Tibial artery (tissue), 4 donors: ENCODE data around the gene PARD3B.

Experiments
- DNase-seq, 2 donors: peaks; one replicate each; pipeline ENCODE4 v3.0.0-alpha.2; 2019
- H3K27ac ChIP-seq, 2 donors: fragments of 200-600 bp; sonication (generic) in 1 of 2; 1 replicate in 1 of 2; 2 replicates in 1 of 2; pipeline ENCODE4 v1.5.1; 2018 to 2019; ENCODE audit warnings: mild to moderate bottlenecking in 1 of 2
- H3K27me3 ChIP-seq, 2 donors: fragments of 200-600 bp; sonication (generic) in 1 of 2; one replicate each; pipeline versions ENCODE4 v1.5.1 to v1.6.0; 2016 to 2019
- H3K36me3 ChIP-seq, 3 donors: fragments of 200-600 bp; sonication (generic) in 2 of 3; one replicate each; pipeline ENCODE4 v1.5.1; 2016 to 2019; ENCODE audit warnings: mild to moderate bottlenecking in 2 of 3
- H3K4me1 ChIP-seq, 4 donors: fragments of 200-600 bp; sonication (generic) in 2 of 4; 1 replicate in 3 of 4; 2 replicates in 1 of 4; pipeline ENCODE4 v1.5.1; 2016 to 2019
- H3K4me3 ChIP-seq, 2 donors: fragments of 200-600 bp; sonication (generic) in 1 of 2; 1 replicate in 1 of 2; 2 replicates in 1 of 2; pipeline ENCODE4 v1.5.1; 2018 to 2019; ENCODE audit warnings: mild to moderate bottlenecking in 2 of 2
- H3K9me3 ChIP-seq, 3 donors: fragments of 200-600 bp; sonication (generic) in 1 of 3; one replicate each; pipeline ENCODE4 v1.5.1; 2016 to 2019
- intact Hi-C: fragments of 100-400 bp; cut with DNase I; formaldehyde crosslinking; loops from one replicate; pipeline ENCODE4 v1.15.0; 2023; ENCODE audit warnings: low total_unique reads
- TF ChIP-seq, protein P1 (sequence below), 2 experiments: fragments of 200-600 bp in 1 of 2; fragments of 450-650 bp in 1 of 2; IDR thresholded peaks; one replicate each; pipeline ENCODE4 v1.5.1; 2017 to 2019; ENCODE audit warnings: antibody characterized with exemption in 2 of 2, mild to moderate bottlenecking in 1 of 2, moderate library complexity in 1 of 2

The PARD3B gene

GRCh38 chr2:205357732-205358131, 812.5 kb downstream of the PARD3B start:
- H3K9me3 ChIP-seq, result no peaks in the 10 kb centered on the region
- no peak overlapping the region for H3K4me3 ChIP-seq
- H3K36me3 ChIP-seq, result no peaks in the 10 kb centered on the region
- intact Hi-C loops, result no loop called here
- no peaks in the 10 kb centered on the region for H3K27me3 ChIP-seq
- H3K27ac ChIP-seq, result no peak overlapping the region
- DNase-seq, result no peak
- TF ChIP-seq, protein P1, sequence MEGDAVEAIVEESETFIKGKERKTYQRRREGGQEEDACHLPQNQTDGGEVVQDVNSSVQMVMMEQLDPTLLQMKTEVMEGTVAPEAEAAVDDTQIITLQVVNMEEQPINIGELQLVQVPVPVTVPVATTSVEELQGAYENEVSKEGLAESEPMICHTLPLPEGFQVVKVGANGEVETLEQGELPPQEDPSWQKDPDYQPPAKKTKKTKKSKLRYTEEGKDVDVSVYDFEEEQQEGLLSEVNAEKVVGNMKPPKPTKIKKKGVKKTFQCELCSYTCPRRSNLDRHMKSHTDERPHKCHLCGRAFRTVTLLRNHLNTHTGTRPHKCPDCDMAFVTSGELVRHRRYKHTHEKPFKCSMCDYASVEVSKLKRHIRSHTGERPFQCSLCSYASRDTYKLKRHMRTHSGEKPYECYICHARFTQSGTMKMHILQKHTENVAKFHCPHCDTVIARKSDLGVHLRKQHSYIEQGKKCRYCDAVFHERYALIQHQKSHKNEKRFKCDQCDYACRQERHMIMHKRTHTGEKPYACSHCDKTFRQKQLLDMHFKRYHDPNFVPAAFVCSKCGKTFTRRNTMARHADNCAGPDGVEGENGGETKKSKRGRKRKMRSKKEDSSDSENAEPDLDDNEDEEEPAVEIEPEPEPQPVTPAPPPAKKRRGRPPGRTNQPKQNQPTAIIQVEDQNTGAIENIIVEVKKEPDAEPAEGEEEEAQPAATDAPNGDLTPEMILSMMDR (IDR thresholded peaks at IDR 0.05), result no peak
- H3K4me1 ChIP-seq, result no peaks in the 10 kb centered on the region

DNA sequence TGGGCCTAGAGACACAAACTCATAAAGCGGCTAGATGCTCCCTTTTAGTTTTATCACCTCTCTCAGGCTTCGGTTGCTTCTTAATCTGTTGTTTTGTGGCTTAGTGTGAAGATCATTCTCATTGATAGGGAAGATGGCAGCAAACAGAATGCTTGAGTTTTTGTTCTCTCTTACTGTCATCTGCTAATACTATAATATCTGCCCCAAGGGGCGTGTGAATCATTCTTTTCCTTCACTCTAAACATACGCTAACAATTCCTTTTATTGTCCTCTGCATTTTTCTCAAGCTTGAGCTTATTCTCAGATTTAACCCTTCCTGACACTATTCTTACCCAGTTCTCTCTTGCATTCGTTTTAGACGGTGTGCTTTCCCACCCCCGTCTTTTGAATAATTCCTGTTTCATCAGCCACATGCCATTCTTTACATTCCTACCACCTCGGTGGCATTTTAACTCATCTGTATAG, 813.1 kb downstream of the PARD3B start:
- no peak overlapping the region for H3K27ac ChIP-seq
- no peak for DNase-seq
- no peak overlapping the region for H3K4me3 ChIP-seq
- intact Hi-C loops, result no loop called here
- H3K4me1 ChIP-seq, result no peaks in the 10 kb centered on the region
- no peaks in the 10 kb centered on the region for H3K36me3 ChIP-seq
- TF ChIP-seq, protein P1 (IDR thresholded peaks at IDR 0.05), result no peak
- H3K9me3 ChIP-seq, result no peaks in the 10 kb centered on the region
- H3K27me3 ChIP-seq, result no peaks in the 10 kb centered on the region

GRCh38 chr2:205361272-205361671, 816.0 kb downstream of the PARD3B start:
- no peaks in the 10 kb centered on the region for H3K27me3 ChIP-seq
- no peak overlapping the region for H3K27ac ChIP-seq
- no peak overlapping the region for H3K4me3 ChIP-seq
- no peaks in the 10 kb centered on the region for H3K4me1 ChIP-seq
- TF ChIP-seq, protein P1 (IDR thresholded peaks at IDR 0.05), result no peak
- intact Hi-C loops, result no loop called here
- H3K9me3 ChIP-seq, result no peaks in the 10 kb centered on the region
- no peak for DNase-seq
- H3K36me3 ChIP-seq, result no peaks in the 10 kb centered on the region

- no peaks in the 10 kb centered on the region for H3K9me3 ChIP-seq
- no peak overlapping the region for H3K4me3 ChIP-seq
- no peaks in the 10 kb centered on the region for H3K4me1 ChIP-seq
- H3K36me3 ChIP-seq, result no peaks in the 10 kb centered on the region
- intact Hi-C loops, result no loop called here
- TF ChIP-seq, protein P1 (IDR thresholded peaks at IDR 0.05), result no peak
- H3K27me3 ChIP-seq, result no peaks in the 10 kb centered on the region
- DNase-seq, result no peak
- H3K27ac ChIP-seq, result no peak overlapping the region
Measured at GRCh38 chr2:205361970-205362369, 816.7 kb downstream of the PARD3B start.

GRCh38 chr2:205364261-205364660, 819.0 kb downstream of the PARD3B start:
- Histone ChIP-seq H3K4me1 (no peaks in the 10 kb centered on the region), H3K4me3 (no peak overlapping the region)

More at GRCh38 chr2:205364261-205364660, 819.0 kb downstream of the PARD3B start:
- no peak overlapping the region for H3K27ac ChIP-seq
- H3K27me3 ChIP-seq, result no peaks in the 10 kb centered on the region
- no peak for DNase-seq
- no peaks in the 10 kb centered on the region for H3K36me3 ChIP-seq
- H3K9me3 ChIP-seq, result no peaks in the 10 kb centered on the region
- TF ChIP-seq, protein P1 (IDR thresholded peaks at IDR 0.05), result no peak
- intact Hi-C loops, result no loop called here
